Right lobe of liver (tissue), 4 donors: Measurements from ENCODE around the gene ZBTB39.

Source experiments
- POLR2A ChIP-seq: fragments of 450-650 bp; IDR thresholded peaks from one replicate; pipeline ENCODE4 v1.6.1; 2017; ENCODE audit warnings: antibody characterized with exemption, mild to moderate bottlenecking
- TF ChIP-seq, protein P1 (sequence below), 4 donors: fragments of 200-600 bp in 3 of 4; fragments of 450-650 bp in 1 of 4; IDR thresholded peaks; one replicate each; pipeline versions ENCODE4 v1.5.1 to v1.8.0; 2016 to 2022; ENCODE audit warnings: antibody characterized with exemption in 4 of 4, mild to moderate bottlenecking in 2 of 4
- donor health status: DM: no; HTN: no; CAD: no.
- donor health status: DM: no; HTN: no; CAD: no.
- donor health status: DM: no; HTN: yes; CAD: no.

- TF ChIP-seq, protein P1, sequence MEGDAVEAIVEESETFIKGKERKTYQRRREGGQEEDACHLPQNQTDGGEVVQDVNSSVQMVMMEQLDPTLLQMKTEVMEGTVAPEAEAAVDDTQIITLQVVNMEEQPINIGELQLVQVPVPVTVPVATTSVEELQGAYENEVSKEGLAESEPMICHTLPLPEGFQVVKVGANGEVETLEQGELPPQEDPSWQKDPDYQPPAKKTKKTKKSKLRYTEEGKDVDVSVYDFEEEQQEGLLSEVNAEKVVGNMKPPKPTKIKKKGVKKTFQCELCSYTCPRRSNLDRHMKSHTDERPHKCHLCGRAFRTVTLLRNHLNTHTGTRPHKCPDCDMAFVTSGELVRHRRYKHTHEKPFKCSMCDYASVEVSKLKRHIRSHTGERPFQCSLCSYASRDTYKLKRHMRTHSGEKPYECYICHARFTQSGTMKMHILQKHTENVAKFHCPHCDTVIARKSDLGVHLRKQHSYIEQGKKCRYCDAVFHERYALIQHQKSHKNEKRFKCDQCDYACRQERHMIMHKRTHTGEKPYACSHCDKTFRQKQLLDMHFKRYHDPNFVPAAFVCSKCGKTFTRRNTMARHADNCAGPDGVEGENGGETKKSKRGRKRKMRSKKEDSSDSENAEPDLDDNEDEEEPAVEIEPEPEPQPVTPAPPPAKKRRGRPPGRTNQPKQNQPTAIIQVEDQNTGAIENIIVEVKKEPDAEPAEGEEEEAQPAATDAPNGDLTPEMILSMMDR (IDR thresholded peaks at IDR 0.05), result no peak
- TF ChIP-seq POLR2A, result no peak
These were observed 14.8 kb downstream of the ZBTB39 start for GRCh38 chr12:56991319-56992246.
